C1 segment of cervical spinal cord (tissue), 14 donors: ENCODE results near the gene WSCD1.

ENCODE experiments used
- DNase-seq, 14 donors: peaks; one replicate each; lab custom pipeline; 2025; lab: John Stamatoyannopoulos, UW

WSCD1 gene

GRCh38 chr17:6105649-6106007, 35.4 kb downstream of the WSCD1 start:
- DNase-seq = no peak

- DNase-seq = no peak
Observed at GRCh38 chr17:6106212-6106611, 36.0 kb downstream of the WSCD1 start.

DNA sequence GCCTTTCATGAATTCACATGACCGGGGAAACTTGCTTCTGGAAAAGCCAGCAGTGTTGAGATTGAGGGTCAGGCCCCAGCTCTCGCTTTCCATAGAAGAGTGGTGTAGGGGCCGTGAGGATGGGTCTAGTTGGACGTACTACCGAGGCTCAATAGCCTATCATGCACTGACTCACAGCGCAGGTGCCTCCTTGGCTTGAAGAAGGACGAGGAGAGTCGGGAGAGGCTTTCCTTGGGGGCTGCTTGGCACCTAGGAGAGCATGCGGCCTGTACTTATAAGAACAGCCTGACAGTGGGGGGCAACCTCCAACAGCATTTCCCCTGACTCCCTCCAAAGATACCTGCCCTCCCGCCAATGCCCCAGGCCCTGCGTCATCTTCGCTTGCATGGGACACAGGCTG, 37.6 kb downstream of the WSCD1 start:
- no peak for DNase-seq

GRCh38 chr17:6108382-6108781, 38.2 kb downstream of the WSCD1 start:
- DNase-seq = no peak

GRCh38 chr17:6108987-6109386, 38.8 kb downstream of the WSCD1 start:
- DNase-seq = no peak

- DNase-seq = no peak
Observed at GRCh38 chr17:6109536-6109935, 39.4 kb downstream of the WSCD1 start.

GRCh38 chr17:6110088-6110487, 39.9 kb downstream of the WSCD1 start:
- no peak for DNase-seq

DNA sequence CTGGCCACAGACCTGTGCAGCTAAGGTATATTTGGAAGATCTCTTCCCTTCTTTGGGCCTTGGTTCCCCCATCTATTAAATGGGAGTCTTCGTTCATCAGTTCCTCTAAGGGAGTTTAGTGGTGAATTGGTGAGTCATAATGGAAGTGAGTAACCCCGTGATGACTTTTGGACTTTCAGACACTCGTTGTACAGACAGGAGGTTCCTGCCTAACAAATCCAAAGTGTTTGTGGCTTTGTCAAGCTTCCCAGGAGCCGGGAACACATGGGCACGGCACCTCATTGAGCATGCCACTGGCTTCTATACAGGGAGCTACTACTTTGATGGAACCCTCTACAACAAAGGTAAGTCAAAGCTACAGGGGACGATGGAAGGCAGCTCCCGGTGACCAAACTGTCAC, 40.4 kb downstream of the WSCD1 start:
- DNase-seq = no peak

- no peak for DNase-seq
Observed at GRCh38 chr17:6120351-6120750, 50.2 kb downstream of the WSCD1 start.

GRCh38 chr17:6124856-6125255, 54.7 kb downstream of the WSCD1 start:
- no peak for DNase-seq

DNA sequence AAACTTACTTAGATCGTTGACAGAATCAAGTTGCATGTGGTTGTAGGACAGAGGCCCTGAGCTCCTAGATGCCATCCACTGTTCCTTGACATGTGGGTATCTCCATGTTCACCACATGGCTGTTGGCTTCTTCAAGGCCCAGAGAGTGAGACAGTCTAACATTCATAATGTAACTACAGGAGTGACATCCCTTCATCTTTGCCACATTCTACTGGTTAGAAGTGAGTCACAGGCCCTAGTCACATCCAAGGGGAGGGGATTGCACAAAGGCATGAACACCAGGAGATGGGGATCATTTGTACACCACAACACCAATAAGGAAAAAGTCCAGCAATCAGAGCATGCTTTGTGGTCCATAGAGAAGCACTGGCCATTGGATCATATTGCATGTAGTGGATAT, 56.6 kb downstream of the WSCD1 start:
- no peak for DNase-seq

- no peak for DNase-seq
Observed at GRCh38 chr17:6134721-6135120, 64.5 kb downstream of the WSCD1 start.

- DNase-seq = peak in 1 of 14 donors; percentile 66
Observed at GRCh38 chr17:6135236-6135635, 65.1 kb downstream of the WSCD1 start.

- peak in 2 of 14 donors; percentile 19 to 80 for DNase-seq
Observed at GRCh38 chr17:6135996-6136395, 65.8 kb downstream of the WSCD1 start.

DNA sequence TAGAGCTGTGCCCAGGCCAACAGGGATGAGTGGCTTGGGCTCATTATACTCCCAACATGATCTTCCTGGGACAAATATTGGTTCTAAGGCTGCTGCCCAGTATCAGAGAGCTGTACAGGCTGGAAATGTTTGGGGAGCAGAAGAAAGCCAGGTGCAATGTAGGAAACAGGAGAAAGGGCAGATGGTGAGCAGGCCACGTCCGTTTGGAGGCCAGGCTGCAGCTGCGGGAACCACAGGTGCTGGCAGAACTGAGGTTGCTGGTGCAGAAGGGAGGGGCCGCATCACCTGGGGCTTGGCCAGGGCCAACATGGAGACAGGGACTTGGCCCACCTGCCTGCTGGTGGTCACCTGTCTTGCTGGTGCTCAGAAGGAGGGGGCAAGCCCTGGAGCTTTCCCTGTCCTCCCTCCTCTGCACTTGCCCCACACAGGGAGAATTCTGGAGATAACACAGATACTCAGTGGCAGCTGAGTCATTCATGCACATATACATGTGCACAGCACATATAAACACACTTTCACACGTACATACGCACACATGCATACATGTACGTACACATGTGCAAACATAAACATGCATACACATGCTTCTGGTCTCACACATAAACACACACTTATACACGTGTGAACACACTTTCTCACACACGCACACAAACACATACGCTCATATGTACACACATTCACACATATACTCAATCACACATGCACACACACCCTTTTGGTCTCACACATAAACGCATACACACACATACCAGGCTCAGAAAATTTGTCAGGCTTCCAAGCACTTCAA, 67.7 kb downstream of the WSCD1 start:
- DNase-seq = peak in 1 of 14 donors; percentile 71

GRCh38 chr17:6138761-6139446, 68.7 kb downstream of the WSCD1 start:
- peak in 1 of 14 donors; percentile 77 for DNase-seq

GRCh38 chr17:6139447-6139832, 69.3 kb downstream of the WSCD1 start:
- DNase-seq = no peak

DNA sequence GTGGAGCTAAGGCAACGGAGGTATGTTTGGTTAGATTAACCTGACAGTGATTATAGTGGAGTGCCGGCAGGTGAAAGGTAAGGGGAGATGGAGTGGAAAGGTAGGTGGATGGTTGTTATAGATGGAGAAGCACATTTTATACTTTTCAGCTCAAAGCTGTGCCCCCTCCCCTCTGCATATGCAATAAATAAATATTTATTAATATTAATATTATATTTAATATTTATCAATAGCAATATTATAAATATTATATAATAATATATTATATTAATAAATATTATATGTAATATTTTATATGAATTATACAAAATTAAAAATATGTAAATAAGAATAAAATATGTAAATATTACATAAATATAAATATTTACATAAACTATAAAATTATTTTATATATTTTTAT, 70.0 kb downstream of the WSCD1 start:
- DNase-seq = no peak

DNA sequence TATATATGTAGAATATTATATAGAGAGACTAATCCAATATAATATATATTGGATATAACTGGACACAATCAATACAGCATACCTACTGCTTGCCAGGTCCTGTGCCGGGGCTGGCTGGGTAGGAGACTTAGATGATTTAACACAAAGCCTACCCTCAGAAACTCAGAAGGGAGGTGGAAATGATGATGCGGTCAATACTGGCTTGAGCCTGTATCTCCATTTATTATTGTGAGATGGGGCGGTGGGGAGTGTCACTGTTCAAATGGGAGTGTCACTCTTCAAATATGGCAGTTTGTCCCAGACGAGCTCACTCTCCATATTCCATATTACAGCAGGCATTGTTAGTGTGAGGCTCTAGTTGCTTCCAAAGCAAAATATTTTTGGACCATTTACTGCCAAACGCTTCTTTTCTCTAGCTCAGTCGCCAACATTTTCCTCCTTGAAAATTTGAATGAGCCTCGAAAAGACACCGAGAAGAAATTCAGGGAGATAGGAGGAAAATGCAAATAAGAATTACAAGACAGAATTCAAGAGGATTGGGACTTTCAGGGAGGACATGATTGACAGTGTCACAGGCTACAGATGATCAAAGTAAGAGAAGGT, 70.7 kb downstream of the WSCD1 start:
- no peak for DNase-seq

- no peak for DNase-seq
Observed at GRCh38 chr17:6142701-6143100, 72.5 kb downstream of the WSCD1 start.

DNA sequence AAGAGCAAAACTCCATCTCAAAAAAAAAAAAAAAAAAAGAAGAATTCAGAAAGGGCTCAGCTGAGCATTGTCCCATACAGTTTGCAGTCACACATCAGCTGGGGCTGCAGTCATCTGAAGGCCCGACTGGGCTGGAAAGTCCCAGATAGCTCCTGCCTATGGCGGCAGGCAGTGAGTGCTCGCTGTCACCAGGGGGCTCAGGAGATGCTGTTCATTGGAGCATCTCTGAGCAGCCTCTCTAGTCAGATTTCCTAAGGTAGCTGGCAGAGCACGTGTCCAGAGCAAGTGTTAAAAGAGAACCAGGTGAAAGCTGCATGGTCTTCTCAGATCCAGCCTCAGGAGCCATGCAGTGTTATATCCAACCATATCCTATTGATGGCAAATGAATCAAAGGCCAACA, 75.8 kb downstream of the WSCD1 start:
- DNase-seq = no peak

DNA sequence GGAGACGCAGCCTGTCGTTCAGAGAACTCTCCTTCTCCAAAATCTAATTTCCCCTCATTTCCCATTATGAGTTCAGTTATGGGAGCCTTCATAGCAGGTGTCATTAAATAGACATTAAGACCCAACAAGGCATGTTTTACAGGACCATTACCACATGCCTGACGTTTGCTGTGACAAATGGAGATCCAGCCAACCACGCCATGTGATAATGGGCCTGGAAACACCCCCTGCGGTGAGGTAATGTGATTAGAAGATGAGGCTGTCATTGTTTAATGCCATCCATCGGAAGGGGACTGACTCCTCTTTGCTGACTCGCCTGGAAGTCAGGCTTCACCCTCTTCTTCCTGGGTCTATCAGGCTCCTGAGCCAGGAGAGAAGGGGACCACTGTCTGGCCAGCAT, 76.9 kb downstream of the WSCD1 start:
- DNase-seq = no peak

DNA sequence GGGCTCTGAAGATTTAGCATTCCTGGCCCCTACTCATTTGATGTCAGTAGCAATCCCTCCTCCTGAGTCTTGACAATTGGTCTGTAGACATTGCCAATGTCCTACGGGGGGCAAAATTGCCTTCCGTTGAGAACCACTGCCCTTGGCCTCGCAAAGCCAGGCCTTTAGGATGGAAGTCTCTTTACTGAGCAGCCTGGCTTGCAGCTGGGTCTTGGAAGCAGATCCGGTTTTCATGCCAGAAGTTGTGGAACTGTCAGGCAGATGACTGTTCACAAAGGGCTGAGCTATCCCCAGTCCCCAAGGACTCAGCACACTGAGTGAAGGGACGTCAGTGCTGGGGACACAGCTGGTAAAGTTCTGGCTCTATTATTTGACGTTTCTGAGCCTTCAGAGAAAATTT, 83.2 kb downstream of the WSCD1 start:
- DNase-seq = peak in 2 of 14 donors; percentile 14 to 15
